NCI-H524 treated with DMSO at 0.1 percent for 48 hours (cell line): Measurements from ENCODE around the gene TPBG.
A peak's percentile ranks its signal among the peaks of the same experiment; 100 is the strongest.

Experiments
- DNase-seq: peaks from one replicate; lab custom pipeline; 2025; lab: John Stamatoyannopoulos, UW

Gene TPBG, protein sequence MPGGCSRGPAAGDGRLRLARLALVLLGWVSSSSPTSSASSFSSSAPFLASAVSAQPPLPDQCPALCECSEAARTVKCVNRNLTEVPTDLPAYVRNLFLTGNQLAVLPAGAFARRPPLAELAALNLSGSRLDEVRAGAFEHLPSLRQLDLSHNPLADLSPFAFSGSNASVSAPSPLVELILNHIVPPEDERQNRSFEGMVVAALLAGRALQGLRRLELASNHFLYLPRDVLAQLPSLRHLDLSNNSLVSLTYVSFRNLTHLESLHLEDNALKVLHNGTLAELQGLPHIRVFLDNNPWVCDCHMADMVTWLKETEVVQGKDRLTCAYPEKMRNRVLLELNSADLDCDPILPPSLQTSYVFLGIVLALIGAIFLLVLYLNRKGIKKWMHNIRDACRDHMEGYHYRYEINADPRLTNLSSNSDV

DNA sequence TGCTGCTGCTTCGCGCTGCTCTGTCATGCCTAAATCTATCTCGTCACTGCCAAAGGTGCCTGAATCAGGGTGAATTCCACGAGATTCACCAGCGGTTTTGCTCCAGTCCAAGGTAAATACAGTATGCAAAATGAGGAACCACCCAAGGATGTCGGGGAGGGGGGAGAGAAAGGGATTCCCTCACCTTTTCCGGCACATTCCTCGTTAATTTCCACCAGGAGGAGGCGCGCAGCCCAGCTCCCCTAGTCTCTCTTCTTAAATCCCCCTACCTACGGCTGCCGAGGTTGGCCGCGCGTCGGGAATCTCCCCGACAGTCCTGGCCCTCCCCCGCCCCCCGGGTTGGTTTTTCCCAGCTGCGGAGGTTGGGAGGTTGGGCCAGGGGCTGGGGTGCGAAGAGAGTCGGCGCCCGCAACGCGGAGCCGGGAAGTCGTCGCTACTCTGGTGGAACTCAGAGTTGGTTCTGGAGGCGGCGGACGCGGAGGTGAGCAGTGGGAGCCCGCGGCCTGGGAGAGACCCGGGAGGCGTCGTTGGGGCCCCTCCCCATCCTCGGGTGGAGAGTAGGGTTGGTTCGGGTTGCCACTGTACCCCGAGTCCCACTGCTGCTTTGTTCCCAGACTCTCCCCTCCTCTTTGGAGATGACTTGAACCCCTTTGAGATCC, at the start of gene TPBG:
Gene TPBG (plus strand): TSS at position 390 of the 659 bp plus-strand sequence. CDS start 1,145 bp downstream, outside the sequence.
- no peak for DNase-seq

DNA sequence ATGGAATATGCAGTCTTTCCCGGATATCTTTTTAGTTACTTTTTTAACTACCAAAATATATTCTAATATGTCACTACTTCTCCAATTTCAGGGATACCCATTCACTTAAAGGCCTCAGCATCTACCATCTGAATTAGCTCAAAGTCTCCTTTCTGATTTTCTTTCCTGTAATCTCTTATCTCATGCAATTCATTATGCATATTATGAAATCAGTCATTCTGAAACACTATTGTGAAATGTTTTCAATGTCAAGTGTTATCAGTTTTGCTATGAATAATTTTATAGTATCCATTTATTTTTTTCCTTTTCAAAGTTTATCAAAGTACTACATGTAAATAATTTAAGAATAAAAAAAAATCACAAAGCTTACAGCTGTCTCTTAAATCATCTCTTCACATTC, 41.2 kb upstream of the TPBG start:
- DNase-seq = no peak

DNA sequence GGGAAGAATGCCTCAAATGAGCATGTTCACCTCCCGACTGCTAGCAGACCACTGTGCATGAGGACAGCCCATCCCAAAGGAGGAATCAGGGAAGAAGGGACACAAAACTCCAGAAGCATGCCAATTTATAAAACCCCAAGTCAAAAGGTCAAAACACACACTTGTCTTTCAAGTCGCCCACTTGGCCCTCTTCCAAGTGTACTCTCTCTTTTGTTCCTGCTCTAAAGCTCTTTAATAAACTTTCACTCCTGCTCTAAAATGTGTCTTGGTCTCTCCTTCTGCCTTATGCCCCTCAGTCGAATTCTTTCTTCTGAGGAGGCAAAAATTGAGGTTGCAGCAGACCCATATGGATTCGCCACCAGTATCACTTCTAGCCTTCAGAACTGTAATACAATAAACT, 33.9 kb upstream of the TPBG start:
- DNase-seq = no peak

DNA sequence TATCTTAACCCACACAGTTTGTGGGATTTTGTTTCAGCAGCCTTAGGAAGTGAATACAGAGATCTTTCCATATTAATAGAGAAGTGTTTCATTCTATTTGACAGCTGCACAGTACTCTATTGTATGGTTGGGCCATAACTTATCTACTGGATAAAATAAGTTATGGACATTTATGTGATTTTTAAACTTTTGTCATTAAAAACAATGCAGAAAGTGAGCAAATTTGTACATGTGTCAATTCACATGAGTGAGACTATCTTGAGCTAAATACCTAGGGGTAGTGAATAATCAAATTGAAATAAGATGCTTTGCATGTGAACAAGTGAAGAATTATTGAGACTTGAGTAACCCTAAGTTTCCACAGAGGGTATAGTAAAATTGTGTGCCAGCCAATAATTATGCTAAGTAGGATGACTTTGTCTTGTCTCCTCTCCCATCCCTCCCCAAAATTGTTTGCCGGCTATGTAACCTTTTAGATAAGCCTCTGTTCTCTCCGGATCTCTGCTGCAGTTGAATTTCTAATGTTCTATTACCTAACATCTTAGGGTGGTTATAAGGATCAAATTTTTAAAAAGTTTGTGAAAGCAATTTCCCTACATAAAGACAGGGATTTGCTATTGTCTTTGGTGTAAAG, 33.3 kb upstream of the TPBG start:
- DNase-seq = no peak

DNA sequence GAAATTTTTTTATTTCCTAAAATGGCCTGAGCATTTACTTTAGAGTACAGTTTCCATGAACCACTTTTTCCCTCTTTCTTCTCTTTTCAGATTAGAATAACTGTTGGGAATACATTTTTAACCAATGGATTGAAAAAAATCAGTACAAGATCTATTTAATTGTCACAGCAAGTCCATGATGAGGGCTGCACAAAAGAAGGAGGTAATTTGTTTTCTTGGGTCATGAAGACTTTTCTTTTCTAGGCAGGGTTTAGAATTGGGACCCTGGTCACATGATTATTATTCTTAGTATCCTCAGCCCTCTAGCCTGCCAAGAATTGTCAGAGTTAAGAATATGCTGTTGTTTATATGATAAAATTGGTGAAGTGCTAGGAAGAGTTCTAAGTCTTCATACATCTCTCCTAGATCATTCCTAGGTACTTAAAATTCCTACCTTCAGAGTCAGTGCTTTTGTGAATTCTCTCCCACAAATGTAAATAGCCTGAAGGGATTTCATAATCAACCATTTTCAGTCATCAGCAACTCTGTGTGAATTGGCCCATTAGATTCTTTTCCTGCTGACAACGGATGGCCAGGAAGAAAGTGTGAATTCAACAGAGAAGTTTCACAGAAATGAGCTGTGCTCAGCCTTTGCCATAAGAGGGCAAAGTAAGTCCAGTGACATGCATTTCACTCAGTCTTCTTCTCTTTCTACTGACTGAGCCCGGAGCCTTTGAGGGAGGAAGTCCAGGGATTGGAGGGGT, 32.4 kb upstream of the TPBG start:
- DNase-seq = no peak

DNA sequence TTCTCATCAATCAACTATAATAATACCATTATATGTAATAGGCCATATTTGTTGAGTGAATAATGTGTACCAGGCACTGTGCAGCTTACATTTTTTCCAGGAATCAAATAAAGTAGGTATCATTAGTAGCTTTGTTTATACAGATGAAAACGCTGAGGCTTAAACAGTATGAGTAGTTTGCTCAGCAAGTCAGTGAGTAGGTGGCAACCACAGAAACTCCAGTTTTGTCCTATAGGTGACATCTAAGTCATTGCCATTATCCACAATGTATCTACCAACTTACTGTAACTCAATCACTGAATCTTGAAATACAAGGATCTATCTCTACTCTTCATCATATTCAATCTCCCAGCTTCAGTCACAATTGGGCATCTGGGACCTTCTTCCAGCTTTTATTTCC, 29.8 kb upstream of the TPBG start:
- no peak for DNase-seq

DNA sequence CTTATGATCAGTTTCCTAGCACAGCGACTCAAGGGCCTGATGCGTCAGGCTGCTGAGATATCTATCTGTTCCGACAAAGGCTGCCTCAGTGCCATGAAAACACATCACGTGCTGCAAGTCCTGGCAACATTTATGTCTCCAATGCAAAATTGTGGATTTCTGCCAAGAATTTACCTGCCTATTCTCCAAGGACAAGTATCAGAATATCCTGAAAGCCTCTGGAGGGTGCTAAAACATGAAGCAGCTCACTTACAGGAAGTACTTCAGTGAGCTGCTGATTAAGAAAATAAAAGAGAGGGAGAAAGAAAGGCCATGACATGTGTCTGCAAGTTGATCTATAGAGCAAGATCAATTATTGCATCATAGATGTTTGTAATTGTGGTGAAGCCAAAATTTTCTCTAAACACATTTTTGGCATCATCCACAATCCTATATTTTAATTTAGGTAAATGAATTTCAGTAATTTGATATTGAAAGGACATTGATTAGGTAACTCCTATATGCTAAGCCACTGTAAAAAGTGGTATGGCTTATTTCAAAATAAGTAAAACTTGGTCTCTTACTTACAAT, 25.8 kb upstream of the TPBG start:
- DNase-seq = no peak

DNA sequence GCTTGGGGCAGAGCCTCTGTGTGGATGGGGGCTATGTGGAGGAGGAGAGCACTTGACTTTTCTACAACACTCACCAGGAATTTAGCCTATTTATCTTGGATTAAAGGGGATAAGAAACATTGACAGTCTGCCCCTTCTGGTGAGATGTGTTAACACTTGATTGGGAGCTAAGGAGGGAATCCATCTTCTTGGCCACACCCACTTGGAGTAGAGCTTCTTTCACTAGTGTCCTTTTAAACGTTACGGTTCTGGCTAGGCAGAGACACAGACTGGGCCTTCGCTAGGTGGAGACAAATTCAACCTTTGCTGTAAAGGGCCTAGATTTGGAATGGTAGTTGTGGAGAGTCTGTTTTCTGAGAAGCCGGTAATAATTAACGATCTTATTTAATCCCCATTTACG, 15.5 kb upstream of the TPBG start:
- DNase-seq = peak; percentile 90

DNA sequence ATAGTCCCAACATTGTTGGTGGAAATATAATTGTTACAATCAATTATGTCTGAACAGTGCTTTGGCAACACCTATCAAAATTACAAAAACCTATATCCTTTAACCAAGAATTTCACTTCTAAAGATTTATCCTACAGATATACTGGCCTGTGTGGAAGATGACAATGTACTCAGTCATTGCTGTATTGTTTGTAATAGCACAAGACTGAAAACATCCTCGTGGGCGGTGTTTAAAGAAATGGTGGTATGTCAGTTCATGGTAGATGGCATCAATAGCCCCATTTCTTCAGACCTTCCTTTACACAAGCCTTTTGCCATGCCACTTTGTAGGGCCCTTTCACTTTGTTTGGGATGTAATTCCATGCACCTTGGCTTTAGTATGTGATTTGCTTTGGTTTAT, 9.8 kb upstream of the TPBG start:
- no peak for DNase-seq

DNA sequence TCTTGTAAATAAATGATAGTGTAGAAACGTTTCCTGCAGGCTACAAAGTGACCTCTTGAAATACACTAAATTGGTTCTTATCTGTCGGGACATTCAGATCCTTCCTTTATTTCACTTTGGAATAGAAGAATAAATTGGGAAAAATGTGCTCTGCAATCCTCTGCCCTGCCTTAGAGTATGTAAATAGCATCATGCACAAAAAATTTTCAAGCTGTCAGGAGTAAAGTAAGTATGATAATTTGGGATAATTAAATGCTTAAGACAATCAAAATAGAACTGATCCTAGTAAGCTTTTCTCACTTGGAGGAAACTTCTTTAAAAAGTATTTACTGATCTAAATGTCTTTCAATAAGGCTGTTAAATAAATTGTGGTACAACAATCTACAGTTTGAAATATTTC, 3.1 kb upstream of the TPBG start:
- DNase-seq = no peak

DNA sequence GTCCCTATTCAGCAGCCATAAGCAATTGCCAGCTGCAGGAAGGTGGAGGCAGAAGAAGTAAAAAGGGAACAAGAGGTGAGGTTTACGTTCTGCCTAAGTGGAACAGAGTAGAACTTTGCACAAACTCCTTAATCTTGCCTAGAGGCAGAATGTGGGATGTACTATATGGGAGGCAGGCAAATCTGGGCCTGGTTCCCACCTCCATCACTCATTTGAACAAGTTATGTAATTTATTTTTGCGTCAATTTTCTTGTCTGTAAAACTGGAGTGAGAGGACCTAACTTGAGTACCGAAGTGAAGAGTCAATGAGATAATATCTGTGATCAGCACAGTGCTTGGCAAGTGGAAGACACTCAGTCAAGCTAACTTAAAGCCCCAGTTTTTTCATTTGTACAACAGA, 2.0 kb upstream of the TPBG start:
- no peak for DNase-seq

DNA sequence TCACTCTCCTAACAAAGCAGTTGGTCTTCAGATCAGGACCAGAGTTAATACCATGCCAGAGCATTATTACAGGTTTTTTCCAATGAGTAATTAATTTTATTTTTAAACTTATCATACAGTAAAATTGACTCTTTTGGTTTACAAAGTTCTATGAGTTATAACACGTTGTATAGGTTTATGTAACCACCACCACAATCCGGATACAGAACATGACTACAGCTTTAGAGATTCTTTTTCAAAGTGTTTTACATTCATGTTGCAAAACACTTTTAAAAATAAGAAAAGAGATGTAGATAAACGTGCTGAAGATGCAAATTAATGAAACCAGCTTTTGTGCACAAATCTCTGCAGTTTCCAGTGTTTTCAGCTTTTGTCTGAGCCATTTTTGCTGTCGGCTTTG, 1.5 kb upstream of the TPBG start:
- DNase-seq = no peak

DNA sequence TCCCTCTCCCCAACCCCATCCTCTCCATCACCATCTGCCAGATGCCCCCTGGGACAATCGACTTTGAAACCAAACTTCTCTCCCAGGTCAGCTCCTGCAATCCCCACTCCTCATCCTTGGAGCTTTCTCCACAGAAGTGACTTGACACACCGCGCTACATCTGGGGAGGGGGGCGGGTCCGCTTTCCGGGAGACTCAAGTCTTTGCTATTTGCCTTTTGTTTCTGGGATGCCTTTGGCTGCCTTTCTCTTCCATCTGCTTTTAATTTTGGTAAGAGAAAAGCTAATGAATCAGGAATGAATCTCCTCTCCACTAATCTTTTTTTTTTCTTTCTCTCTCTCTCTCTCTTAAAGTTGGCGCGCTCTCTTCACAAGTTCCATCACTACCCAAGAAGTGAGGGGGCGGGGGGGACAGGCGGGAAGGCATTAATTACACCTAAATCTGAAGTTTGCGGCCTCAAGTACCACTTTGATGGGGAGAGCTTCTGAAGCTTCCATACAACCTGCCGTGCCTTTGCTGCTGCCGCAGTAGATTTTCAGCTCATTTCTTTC, 664 bp upstream of the TPBG start:
- no peak for DNase-seq

DNA sequence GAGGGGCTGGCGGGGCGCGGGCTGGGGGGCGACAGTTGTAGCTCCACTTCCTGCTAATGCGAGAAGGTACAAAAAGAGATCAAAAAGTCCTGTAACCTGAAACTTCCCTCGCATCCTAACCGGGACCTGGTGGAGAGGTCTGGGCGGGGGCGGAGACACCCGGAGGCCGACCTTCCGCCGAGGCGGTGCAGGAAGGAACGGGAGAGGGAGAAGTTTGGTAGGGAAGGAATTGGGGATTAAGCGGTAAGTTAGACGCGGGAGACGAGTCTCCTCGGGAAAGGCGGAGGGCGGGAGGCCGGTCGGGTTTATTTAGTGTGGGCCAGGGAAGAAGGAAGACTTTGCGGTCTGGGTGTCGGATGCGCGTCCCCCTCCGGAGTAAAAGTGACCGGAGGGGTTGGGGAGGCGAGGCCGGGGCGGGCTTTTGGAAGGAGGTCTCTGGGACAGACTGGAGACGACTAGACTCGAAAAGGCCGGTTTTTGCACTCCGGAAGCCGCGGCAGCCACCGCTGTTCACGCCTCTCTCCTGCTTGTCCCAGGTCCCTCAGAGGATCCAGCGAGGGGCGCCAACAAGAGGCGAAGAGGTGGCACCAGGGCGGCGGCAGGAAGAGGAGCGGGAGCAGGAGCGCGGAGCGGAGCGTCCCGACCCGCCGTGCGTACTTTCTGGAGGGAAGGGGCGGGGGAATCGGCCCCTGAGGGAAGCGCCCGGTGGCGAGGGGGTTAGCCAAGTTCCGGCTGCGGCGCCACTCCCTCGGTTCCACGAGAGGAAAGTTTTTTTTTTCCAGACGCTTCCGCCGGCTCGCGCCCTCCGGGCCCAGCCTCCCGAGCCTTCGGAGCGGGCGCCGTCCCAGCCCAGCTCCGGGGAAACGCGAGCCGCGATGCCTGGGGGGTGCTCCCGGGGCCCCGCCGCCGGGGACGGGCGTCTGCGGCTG, 734 bp downstream of the TPBG start:
- no peak for DNase-seq

DNA sequence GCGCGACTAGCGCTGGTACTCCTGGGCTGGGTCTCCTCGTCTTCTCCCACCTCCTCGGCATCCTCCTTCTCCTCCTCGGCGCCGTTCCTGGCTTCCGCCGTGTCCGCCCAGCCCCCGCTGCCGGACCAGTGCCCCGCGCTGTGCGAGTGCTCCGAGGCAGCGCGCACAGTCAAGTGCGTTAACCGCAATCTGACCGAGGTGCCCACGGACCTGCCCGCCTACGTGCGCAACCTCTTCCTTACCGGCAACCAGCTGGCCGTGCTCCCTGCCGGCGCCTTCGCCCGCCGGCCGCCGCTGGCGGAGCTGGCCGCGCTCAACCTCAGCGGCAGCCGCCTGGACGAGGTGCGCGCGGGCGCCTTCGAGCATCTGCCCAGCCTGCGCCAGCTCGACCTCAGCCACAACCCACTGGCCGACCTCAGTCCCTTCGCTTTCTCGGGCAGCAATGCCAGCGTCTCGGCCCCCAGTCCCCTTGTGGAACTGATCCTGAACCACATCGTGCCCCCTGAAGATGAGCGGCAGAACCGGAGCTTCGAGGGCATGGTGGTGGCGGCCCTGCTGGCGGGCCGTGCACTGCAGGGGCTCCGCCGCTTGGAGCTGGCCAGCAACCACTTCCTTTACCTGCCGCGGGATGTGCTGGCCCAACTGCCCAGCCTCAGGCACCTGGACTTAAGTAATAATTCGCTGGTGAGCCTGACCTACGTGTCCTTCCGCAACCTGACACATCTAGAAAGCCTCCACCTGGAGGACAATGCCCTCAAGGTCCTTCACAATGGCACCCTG, 1.6 kb downstream of the TPBG start:
- DNase-seq = no peak

DNA sequence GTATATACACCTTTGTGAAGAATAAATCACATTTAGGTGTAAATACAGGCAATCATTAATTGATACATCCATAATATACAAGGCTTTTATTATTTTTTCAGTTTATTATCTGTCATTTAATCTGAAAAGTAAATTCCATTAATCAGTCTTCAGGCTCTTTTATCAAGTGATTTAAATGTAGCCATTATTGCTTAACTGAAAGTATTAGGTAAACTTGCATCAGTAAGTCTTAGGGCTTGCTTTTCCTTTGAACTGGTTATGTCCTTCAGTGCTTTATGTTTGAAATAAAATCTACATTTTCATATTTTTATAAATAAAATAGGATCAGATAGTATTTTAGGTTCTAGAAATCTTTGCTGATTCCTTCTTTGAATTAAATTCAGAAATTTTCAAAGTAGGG, 4.1 kb downstream of the TPBG start:
- no peak for DNase-seq

DNA sequence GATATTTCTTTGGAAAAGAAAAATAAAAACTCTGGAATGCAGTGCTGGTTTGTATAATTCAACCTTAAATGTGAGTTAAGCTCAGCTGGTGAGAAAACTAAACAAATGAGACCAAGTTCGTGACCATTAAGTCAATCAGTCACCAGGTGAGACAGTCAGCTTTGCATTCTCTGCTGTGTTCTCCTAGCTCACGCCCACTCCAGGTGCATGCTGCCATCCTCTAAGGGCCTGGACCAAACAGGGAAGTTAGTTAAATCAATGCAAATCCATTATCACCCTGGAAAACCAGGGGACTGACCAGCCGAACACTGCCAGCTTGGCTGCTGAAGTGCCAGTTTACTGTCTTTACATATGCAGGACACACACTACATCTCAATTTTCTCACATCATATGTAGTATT, 7.2 kb downstream of the TPBG start:
- no peak for DNase-seq

DNA sequence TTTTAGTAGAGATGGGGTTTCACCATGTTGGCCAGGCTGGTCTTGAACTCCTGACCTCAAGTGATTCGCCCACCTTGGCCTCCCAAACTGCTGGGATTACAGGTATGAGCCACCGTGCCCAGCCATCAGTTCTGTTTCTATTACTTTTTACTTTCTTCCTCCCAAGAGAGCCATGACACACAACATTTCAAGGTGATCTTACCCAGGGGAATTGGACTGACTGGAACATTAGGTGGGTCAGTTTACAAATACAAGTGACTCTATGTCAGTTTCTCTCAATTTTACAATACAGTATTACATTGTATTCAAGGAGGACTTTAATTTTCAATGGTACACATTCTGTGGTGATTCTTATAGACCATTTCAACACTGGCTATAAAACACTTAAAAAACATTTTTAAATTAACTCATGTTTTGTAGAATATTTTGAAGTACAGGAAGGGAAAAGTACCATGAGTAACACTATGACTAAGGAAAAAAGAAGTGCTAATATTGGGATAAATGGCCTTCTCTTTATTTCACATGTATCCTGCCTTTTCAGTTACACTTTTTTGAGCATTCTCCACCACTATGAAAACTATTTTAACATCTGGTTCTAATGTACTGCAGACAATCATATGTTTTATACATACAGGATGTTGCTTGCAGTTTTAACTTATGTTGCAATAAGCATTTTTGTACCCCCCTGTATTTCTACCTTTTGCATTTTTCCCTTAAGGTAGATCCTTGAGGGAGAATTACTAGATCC, 8.4 kb downstream of the TPBG start:
- DNase-seq = no peak

DNA sequence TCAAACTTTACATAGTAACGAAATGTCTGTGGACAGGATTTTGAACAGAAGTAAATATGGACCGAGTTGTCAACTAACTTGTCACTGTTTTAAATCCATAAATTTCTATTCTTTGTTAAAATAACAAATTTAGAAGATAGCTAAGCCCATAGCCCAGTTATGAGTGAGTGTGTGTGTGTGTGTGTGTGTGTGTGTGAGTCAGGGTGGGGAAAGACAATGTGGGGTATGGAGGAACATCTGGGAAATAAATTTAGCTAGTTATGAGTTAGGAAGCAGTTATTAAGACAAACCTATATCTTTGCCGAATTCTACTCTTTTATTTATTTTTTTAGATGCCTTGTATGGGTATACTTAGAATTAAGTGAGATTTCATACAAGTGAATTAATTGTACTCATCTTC, 9.0 kb downstream of the TPBG start:
- no peak for DNase-seq
